Measurements from ENCODE around the gene ITGA7.

ITGA7 gene, protein sequence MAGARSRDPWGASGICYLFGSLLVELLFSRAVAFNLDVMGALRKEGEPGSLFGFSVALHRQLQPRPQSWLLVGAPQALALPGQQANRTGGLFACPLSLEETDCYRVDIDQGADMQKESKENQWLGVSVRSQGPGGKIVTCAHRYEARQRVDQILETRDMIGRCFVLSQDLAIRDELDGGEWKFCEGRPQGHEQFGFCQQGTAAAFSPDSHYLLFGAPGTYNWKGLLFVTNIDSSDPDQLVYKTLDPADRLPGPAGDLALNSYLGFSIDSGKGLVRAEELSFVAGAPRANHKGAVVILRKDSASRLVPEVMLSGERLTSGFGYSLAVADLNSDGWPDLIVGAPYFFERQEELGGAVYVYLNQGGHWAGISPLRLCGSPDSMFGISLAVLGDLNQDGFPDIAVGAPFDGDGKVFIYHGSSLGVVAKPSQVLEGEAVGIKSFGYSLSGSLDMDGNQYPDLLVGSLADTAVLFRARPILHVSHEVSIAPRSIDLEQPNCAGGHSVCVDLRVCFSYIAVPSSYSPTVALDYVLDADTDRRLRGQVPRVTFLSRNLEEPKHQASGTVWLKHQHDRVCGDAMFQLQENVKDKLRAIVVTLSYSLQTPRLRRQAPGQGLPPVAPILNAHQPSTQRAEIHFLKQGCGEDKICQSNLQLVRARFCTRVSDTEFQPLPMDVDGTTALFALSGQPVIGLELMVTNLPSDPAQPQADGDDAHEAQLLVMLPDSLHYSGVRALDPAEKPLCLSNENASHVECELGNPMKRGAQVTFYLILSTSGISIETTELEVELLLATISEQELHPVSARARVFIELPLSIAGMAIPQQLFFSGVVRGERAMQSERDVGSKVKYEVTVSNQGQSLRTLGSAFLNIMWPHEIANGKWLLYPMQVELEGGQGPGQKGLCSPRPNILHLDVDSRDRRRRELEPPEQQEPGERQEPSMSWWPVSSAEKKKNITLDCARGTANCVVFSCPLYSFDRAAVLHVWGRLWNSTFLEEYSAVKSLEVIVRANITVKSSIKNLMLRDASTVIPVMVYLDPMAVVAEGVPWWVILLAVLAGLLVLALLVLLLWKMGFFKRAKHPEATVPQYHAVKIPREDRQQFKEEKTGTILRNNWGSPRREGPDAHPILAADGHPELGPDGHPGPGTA

DNA sequence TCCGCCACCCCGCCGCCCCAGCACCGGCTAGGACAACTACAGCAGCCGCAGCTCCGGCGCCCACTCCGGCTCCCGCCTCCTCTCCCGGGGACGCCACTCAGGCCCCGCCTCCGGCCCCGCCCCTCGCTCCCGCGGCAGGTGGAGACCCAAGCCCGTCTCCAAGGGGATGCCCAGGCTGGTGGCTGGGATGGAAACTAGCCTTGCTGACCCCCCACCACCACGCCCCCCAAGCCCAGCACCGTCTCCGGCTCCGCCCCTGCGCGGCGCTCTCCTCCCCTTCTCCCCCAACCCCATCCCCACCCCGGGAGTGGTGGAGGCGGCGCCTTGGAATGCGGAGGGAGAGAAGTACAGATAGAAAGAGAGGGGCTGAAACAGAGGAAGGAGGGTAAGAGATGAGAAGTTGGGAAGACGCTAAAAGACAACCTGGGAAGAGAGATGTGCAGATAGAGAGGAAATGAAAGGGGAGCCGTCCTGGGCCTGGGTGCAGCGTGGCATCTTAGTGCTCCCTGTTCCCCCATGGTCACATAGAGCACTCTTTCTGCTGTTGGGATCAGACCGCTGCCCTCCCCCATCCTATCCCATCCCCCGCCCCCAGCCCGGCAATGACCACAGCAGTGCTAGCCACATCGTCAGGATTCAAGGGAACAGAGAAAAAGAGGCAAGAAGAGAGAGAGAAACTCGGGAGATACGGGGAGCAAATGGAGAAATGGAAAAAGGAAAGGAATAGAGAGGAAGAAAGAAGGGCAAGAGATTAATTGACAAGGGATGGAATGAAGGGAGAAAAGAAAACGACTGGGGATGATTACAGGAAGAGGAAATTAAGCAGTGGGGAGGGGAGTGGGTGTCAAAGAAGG, at the start of gene ITGA7:
Gene ITGA7 (minus strand): TSS at position 64 of the 854 bp plus-strand sequence. CDS start 222 bp downstream, outside the sequence.
- no peak for DNase-seq

GRCh38 chr12:55755246-55755645, 47.5 kb upstream of the ITGA7 start:
- no peak for DNase-seq

- no peak for DNase-seq
Measured at GRCh38 chr12:55748230-55748993, 40.7 kb upstream of the ITGA7 start.

GRCh38 chr12:55746913-55747231, 39.2 kb upstream of the ITGA7 start:
- no peak for DNase-seq

DNA sequence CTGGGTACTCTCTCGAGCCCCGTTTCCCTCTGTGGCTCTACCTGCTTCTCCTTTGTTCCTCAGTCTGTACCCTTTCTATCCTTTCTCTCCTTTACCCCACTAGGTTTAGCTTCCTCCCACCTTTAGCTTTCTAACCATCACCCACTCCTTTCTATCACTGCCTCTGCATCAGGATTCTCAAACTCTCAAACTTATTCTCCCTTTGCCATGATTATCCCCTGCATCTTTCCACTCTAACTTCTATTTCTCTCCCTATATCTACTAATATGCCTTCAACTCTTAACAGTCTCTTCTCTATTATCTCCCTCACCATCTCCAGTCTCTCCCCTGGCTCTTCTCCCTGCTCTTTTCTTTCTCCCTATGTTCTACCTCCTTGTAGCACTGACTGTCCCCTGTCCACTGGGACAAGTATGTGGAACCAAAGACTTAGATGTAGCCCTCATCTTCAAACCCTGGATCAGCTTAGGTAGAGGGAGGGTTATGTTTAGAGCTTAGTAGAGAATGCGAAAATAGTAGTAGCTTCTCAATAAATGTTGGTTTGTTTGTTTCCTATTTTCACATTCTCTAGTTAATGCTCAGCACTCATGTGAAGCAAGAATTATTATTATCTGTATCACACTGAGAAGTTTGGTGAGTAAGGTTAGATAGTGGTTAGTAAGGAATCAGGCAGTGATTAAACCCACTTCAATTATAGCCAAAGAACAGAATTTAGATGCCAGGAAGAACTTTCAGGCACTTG, 38.6 kb upstream of the ITGA7 start:
- DNase-seq = no peak

- DNase-seq = no peak
Measured at GRCh38 chr12:55745361-55746173, 37.9 kb upstream of the ITGA7 start.

DNA sequence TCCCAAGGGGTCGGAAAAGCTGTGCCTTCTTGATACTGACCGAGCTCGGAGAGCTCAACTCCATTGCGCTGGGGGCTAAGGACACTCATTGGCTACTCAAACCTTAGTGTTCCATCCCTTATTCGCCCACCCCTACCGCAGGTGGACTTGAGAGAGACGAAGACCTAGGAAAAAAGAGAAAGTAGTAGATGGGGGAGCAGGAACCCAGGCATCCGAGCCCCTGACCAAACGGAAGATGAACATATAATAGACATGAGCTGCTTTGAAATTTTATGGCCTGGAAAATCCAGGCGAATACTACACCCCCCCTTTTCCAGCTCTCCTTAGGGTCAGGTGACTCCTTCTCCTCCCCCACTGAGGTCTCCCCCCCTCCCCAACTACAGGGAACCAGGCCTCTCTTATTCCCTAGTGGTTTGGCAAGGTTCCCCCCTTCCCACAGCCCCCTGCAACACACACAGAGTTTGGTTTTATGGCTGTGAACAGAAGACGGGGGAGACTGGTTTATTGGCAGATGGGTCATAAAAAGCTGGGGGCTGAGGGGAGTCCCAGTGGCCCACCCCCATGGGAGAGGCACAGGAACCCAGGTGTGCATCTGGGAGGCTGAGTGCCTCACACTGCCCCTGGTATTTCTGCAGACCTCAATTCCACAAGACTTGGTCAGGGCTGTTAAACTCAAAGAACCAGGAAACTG, 36.8 kb upstream of the ITGA7 start:
- no peak for DNase-seq

DNA sequence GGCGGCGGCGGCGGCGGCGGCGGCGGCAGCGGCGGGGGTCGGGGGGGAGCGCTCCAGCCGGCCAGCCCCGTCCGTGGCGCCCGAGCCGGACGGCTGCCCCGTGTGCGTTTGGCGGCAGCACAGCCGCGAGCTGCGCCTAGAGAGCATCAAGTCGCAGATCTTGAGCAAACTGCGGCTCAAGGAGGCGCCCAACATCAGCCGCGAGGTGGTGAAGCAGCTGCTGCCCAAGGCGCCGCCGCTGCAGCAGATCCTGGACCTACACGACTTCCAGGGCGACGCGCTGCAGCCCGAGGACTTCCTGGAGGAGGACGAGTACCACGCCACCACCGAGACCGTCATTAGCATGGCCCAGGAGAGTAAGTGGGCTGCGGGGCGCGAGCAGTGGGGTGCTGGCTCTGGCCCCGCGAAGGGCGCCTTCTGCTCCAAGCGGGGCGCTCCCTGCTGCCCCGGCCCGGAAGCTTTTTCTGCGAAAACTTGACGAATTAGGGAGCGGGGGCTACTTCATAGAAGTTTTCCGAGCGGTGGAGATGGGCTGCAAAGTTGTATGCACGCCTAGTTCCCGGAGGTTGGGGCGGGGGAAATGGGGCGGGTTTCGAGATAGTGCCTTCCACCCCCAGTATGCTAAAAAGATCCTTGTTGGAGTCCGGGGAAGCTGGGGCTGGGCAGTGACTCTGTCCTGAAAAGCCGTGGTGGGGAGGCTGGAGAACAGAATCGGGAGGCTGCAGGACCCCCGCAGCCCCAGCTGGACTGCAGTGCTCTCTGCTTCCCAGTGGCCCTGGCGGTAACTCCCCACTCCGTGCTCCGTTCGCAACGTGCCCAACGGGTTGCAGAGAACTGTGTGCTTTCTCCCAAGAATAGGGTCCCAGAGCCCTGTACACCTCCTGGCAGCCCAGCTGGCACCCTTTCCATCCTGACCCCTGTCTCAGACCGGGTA, 36.0 kb upstream of the ITGA7 start:
- DNase-seq = no peak

DNA sequence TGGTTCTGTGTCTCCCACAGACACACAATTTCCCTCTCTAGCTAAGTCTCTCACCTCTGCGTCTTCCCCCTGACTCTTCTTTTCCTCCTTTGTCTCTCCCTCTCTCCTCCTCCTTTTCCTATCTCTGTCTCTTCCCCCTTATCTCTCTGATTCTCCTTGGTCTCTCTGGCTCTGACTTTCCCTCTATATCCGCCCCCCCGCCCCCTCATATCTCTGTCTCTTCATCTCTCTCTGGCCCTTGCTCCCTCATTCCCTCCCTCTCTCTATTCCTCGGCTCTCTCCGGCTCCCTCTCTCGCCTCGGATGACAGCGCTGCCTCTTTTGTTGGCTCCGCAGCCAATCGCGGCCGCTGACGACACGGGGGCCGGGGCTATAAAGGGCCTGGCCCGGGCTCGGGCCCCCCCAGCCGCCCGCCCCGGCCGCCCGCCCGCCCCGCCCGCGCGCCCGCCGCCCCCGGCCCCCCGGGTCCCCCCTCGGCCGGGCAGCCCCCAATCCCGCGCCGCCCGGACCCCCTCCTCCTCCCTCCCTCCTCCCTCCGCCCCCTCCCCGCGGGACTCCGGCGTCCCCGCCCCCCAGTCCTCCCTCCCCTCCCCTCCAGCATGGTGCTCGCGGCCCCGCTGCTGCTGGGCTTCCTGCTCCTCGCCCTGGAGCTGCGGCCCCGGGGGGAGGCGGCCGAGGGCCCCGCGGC, 35.2 kb upstream of the ITGA7 start, which contains the start of gene GDF11:
Gene GDF11 (plus strand): TSS at position 404 of the 687 bp plus-strand sequence. CDS start 195 bp downstream, at position 599.
- no peak for DNase-seq

- no peak for DNase-seq
Measured at GRCh38 chr12:55741931-55742680, 34.4 kb upstream of the ITGA7 start.

GRCh38 chr12:55739025-55739378, 31.3 kb upstream of the ITGA7 start:
- DNase-seq = no peak

GRCh38 chr12:55738123-55739024, 30.7 kb upstream of the ITGA7 start:
- DNase-seq = peak; percentile 70

GRCh38 chr12:55737581-55738122, 29.9 kb upstream of the ITGA7 start:
- no peak for DNase-seq

GRCh38 chr12:55736780-55737580, 29.3 kb upstream of the ITGA7 start:
- DNase-seq = peak; percentile 67

DNA sequence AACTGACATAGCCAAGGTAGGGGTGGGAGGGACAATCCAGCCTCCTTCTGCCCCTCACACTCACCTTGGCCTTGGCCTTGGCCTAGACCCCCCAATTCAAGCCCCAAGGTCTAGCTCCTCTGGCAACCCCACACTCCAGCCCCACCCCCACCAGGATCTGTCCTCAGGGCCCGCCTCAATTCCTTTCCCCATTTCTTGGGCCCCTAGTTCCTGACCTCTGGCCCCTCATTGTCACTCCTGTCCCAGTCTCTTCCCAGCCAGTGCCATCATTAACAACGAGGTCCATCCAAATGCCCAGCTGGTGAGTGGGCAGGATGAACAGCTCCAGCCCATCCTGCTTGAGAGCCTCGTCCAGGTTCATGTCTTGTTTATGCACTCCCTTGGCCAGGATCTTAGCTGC, 28.4 kb upstream of the ITGA7 start:
- DNase-seq = no peak

All from DMS 273 treated with DMSO at 0.1 percent for 48 hours (cell line).